GM19452 (cell line): ENCODE results near the gene PDPN.

Experiments used
- ATAC-seq: cut with Tn5 transposase; IDR thresholded peaks from one replicate; pipeline ENCODE4 v1.9.1; 2021; ENCODE audit not compliant: unreplicated experiment

The PDPN gene

GRCh38 chr1:13576926-13577325 is 6.7 kb upstream of the PDPN start:
- no peak for ATAC-seq

GRCh38 chr1:13577846-13578245 is 5.8 kb upstream of the PDPN start:
- no peak for ATAC-seq

- no peak for ATAC-seq
These were observed 2.2 kb upstream of the PDPN start for GRCh38 chr1:13581446-13581845.

- ATAC-seq, result no peak
These were observed 754 bp upstream of the PDPN start for GRCh38 chr1:13582713-13583443.

- ATAC-seq, result no peak
These were observed 547 bp downstream of the PDPN start for GRCh38 chr1:13583966-13584791.

- ATAC-seq, result no peak
These were observed 1.4 kb downstream of the PDPN start for GRCh38 chr1:13584876-13585611.

- ATAC-seq, result no peak
These were observed 2.0 kb downstream of the PDPN start for GRCh38 chr1:13585612-13585991.

GRCh38 chr1:13586001-13586400 is 2.4 kb downstream of the PDPN start:
- ATAC-seq, result no peak

- no peak for ATAC-seq
These were observed 3.8 kb downstream of the PDPN start for GRCh38 chr1:13587256-13588030.

GRCh38 chr1:13588946-13589796 is 5.5 kb downstream of the PDPN start:
- ATAC-seq, result no peak

- ATAC-seq, result no peak
These were observed 6.9 kb downstream of the PDPN start for GRCh38 chr1:13590486-13590885.

GRCh38 chr1:13593511-13594131 is 10.0 kb downstream of the PDPN start:
- ATAC-seq, result no peak

- ATAC-seq, result no peak
These were observed 11.8 kb downstream of the PDPN start for GRCh38 chr1:13595411-13595810.

- no peak for ATAC-seq
These were observed 13.5 kb downstream of the PDPN start for GRCh38 chr1:13597166-13597565.

GRCh38 chr1:13600762-13601453 is 17.3 kb downstream of the PDPN start:
- no peak for ATAC-seq

- ATAC-seq, result no peak
These were observed 20.5 kb downstream of the PDPN start for GRCh38 chr1:13604176-13604575.

- ATAC-seq, result no peak
These were observed 21.1 kb downstream of the PDPN start for GRCh38 chr1:13604721-13605120.

- ATAC-seq, result no peak
These were observed 21.5 kb downstream of the PDPN start for GRCh38 chr1:13605159-13605558.

GRCh38 chr1:13607002-13607401 is 23.4 kb downstream of the PDPN start:
- ATAC-seq, result no peak
